Activated T-cell treated with anti-CD3 and anti-CD28 coated beads, Interleukin-2, amount 50 U/mL, for 1 hour (primary cell): ENCODE measurements around the gene PCDHGA3.
"Not testable (repeated sequence)": the region's sequence is repeated elsewhere in the genome, so short reads cannot be mapped to it uniquely, and the experiment has no call there.

Experiments used
- DNase-seq: peaks from one replicate; pipeline ENCODE4 v3.0.0-alpha.2; 2020

Gene PCDHGA3

DNA sequence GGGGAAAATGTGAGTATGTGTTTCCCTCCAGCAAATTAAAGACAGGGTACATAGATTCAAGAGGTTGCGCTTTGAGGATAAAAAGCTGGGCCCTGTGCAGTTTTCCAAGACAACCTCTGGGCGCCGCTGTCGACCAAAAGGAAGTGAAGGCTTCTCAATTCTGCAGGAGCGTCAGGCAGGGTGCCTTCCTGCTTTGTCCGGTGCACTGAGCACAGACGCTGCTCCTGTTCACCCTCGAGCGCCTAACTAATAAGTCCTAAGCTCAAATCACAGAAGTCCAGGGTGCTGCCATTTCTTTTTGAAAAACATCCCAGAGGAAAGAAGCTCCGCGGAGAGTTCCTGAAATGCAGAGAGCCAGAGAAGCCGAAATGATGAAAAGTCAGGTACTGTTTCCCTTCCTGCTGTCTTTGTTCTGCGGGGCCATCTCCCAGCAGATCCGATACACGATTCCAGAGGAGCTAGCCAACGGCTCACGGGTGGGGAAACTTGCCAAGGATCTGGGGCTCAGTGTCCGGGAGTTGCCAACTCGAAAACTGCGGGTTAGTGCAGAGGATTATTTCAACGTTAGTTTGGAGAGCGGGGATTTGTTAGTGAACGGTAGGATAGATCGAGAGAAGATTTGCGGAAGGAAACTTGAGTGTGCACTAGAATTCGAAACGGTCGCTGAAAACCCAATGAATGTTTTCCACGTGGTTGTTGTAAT, 6.4 kb downstream of the PCDHGA3 start, which contains the start of gene PCDHGB1:
Gene PCDHGB1 (plus strand): TSS at position 183 of the 703 bp plus-strand sequence. CDS start 162 bp downstream, at position 345.
- DNase-seq, result no peak

GRCh38 chr5:141351591-141351990, 8.0 kb downstream of the PCDHGA3 start:
- no peak for DNase-seq

DNA sequence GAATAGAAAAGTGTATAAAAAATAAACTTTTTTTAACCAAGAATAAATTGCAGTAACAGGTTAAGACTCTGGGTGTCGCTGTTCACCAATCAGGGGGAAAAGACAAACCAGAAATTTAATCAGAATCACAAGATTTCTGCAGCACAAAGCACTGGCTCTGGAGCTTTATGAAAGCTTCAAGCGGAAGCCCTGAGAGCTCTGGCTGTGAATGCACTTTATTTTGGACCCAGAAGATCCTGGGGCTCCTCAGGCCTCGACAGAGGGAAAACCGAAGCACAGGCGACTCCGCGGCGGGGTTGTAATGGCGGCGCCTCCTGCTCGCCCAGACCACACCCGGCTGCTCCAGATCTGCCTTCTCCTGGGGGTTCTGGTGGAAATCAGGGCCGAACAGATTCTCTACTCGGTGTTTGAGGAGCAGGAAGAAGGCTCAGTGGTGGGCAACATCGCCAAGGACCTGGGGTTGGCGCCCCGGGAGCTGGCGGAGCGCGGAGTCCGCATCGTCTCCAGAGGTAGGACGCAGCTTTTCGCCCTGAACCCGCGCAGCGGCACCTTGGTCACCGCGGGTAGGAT, 11.4 kb downstream of the PCDHGA3 start, which contains the start of gene PCDHGA4:
Gene PCDHGA4 (plus strand): TSS at position 122 of the 570 bp plus-strand sequence. CDS start 87 bp downstream, at position 209.
- DNase-seq, result no peak

DNA sequence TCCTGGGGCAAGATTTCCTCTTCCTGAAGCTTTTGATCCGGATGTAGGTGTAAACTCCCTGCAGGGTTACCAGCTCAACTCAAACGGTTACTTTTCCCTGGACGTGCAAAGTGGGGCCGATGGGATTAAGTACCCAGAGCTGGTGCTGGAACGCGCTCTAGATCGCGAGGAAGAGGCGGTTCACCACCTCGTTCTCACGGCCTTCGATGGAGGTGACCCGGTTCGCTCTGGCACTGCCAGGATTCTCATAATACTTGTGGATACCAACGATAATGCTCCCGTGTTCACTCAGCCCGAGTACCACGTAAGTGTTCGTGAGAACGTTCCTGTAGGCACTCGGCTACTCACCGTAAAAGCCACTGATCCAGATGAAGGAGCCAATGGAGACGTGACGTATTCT, 12.0 kb downstream of the PCDHGA3 start:
- DNase-seq, result no peak

DNA sequence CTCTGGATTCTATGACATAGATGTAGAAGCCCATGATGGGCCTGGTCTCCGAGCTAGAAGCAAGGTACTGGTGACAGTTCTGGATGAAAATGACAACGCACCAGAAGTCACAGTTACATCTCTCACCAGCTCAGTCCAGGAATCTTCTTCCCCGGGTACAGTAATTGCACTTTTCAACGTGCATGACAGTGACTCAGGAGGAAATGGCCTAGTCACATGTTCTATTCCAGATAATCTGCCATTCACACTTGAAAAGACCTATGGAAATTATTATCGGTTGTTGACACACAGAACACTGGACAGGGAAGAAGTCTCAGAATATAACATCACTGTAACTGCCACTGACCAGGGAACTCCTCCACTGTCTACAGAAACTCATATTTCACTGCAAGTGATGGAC, 12.5 kb downstream of the PCDHGA3 start:
- no peak for DNase-seq

DNA sequence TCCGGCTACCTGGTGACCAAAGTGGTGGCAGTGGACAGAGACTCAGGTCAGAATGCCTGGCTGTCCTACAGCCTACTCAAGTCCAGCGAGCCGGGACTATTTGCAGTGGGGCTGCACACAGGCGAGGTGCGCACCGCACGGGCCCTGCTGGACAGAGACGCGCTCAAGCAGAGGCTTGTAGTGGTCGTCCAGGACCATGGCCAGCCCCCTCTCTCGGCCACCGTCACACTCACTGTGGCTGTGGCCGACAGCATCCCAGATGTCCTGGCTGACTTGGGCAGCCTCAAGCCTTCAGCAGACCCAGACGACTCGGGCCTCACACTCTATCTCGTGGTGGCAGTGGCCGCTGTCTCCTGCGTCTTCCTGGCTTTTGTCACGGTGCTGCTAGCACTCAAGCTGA, 13.3 kb downstream of the PCDHGA3 start:
- no peak for DNase-seq

DNA sequence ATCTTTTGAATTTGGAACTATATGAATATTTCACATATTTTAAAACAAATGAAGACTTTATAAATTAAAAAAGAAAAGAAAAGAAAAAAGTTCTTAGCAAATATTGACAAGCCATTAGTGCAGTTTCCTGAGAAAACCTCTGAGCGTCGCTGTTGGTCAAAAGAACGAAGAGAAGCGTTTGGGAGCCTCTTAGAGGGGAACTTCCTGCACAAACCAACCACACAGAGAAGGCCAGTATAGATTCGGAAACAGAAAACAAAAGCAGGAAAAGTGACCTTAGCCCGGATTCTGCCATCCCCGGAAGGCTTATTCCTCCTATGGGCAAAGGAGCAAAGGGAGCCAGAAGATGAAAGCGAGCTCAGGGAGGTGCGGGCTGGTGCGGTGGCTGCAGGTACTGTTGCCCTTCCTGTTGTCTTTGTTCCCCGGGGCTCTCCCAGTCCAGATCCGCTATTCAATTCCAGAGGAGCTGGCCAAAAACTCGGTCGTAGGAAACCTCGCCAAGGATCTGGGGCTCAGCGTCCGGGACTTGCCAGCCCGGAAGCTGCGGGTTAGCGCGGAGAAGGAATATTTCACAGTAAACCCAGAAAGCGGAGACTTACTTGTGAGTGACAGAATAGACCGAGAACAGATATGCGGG, 16.3 kb downstream of the PCDHGA3 start, which contains the start of gene PCDHGB2:
Gene PCDHGB2 (plus strand): TSS at position 205 of the 637 bp plus-strand sequence. CDS start 142 bp downstream, at position 347.
- no peak for DNase-seq

GRCh38 chr5:141360685-141361084, 17.1 kb downstream of the PCDHGA3 start:
- DNase-seq, result no peak

GRCh38 chr5:141362719-141363118, 19.1 kb downstream of the PCDHGA3 start:
- DNase-seq, result no peak

DNA sequence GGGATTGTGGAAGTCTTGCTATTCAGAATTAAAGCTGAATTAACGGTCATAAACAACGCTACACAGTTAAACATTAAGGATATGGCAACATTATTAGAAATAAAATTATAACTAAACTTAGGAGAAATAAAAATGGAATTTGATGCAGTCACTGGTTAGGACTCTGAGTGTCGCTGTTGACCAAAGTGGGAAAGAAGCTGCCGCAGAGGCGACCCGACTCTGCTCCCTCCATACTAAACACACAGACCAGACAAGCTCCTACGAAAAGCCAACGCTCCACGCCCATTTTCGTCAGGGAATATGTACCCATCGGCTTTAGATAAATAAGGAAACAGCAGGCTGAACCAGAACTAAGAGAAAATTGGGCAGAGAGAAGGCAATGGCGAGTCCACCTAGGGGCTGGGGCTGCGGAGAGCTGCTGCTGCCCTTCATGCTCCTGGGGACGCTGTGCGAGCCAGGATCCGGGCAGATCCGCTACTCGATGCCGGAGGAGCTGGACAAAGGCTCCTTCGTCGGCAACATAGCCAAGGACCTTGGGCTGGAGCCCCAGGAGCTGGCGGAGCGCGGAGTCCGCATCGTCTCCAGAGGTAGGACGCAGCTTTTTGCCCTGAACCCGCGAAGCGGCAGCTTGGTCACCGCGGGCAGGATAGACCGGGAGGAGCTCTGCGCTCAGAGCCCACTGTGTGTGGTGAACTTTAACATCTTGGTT, 20.5 kb downstream of the PCDHGA3 start, which contains the start of gene PCDHGA5:
Gene PCDHGA5 (plus strand): TSS at position 211 of the 709 bp plus-strand sequence. CDS start 169 bp downstream, at position 380.
- no peak for DNase-seq

DNA sequence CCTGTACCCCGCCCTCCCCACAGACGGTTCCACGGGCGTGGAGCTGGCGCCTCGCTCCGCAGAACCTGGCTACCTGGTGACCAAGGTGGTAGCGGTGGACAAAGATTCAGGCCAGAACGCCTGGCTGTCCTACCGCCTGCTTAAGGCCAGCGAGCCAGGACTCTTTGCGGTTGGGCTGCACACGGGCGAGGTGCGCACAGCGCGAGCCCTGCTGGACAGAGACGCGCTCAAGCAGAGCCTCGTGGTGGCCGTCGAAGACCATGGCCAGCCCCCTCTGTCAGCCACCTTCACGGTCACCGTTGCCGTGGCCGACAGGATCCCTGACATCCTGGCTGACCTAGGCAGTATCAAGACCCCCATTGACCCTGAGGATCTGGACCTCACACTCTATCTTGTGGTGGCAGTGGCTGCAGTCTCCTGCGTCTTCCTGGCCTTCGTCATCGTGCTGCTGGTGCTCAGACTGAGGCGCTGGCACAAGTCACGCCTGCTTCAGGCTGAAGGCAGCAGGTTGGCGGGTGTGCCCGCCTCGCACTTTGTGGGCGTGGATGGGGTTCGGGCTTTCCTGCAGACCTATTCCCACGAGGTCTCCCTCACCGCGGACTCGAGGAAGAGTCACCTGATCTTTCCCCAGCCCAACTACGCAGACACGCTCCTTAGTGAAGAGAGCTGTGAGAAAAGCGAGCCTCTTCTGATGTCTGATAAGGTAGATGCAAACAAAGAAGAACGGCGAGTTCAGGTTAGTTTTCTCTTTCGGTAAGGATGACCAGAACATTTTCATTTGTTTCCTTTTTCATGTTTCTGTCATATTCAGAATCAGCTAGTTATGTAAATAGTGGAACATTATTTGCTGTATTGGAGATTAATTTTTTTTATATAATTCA, 22.6 kb downstream of the PCDHGA3 start:
- DNase-seq, result no peak

DNA sequence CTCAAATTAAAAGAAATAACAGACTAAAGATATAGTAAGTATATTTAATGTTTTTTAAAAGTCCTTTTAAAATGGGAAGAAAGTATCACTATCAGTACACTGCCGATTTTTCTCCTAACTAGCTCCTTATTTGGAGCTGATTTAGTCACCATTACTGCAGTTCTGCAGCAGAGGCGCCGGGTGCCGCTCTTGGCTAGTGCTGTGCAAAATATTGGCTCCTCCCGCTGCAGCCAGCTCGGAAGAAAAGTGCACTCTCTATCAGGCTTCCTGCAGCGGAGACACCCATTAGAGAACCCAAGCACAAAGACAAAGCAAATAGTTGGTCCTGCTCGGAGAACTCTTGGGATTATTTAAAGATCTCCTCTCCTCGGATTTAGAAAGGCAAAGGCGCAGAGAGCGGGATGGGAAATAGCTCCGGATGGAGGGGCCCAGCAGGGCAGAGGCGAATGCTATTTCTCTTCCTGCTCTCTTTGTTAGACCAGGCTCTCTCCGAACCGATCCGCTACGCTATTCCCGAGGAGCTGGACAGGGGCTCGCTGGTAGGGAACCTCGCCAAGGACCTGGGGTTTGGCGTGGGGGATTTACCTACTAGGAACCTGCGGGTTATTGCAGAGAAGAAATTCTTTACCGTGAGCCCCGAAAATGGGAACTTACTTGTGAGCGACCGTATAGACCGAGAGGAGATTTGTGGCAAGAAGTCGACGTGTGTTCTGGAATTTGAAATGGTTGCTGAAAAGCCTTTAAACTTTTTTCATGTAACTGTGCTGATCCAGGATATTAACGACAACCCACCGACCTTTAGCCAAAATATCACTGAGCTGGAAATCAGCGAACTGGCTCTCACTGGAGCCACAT, 26.6 kb downstream of the PCDHGA3 start, which contains the start of gene PCDHGB3:
Gene PCDHGB3 (plus strand): TSS at position 249 of the 855 bp plus-strand sequence. CDS start 153 bp downstream, at position 402.
- no peak for DNase-seq

DNA sequence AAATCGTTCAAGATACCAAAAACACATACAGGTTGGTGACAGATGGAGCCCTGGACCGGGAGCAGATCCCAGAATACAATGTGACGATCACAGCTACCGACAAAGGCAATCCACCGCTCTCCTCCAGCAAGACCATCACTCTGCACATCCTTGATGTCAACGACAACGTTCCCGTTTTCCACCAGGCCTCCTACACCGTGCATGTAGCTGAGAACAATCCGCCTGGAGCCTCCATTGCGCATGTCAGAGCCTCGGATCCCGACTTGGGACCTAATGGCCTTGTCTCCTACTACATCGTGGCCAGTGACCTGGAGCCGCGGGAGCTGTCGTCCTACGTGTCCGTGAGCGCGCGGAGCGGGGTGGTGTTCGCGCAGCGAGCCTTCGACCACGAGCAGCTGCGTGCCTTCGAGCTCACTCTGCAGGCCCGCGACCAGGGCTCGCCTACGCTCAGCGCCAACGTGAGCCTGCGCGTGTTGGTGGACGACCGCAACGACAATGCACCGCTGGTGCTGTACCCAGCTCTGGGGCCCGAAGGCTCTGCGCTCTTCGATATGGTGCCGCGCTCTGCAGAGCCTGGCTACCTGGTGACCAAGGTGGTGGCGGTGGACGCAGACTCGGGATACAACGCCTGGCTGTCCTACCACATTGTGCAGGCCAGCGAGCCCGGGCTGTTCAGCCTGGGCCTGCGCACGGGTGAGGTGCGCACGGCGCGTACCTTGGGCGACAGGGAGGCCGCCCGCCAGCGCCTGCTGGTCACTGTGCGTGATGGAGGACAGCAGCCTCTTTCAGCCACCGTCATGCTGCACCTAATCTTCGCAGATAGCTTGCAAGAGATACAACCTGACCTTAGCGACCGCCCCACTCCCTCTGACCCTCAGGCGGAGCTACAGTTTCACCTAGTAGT, 28.2 kb downstream of the PCDHGA3 start:
- DNase-seq, result no peak

- no peak for DNase-seq
These were observed 30.2 kb downstream of the PCDHGA3 start, which contains the start of gene PCDHGA6 for GRCh38 chr5:141373673-141374317. Gene PCDHGA6, plus strand, starts transcription at chr5:141373891. Its CDS starts 193 bp downstream, at chr5:141374084.

- no peak for DNase-seq
These were observed 31.0 kb downstream of the PCDHGA3 start for GRCh38 chr5:141374627-141375026.

DNA sequence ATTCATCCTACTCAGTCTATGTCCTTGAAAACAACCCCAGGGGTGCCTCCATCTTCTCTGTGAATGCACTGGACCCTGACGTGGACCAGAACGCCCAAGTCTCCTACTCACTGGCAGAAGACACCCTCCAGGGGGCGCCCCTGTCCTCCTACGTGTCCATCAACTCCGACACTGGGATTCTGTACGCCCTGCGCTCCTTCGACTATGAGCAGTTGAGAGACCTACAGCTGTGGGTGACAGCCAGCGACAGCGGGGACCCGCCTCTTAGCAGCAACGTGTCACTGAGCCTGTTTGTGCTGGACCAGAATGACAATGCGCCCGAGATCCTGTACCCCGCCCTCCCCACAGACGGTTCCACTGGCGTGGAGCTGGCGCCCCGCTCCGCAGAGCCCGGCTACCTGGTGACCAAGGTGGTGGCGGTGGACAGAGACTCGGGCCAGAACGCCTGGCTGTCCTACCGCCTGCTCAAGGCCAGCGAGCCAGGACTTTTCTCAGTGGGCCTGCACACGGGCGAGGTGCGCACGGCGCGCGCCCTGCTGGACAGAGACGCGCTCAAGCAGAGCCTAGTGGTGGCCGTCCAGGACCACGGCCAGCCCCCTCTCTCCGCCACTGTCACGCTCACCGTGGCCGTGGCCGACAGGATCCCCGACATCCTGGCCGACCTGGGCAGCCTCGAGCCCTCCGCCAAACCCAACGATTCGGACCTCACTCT, 32.0 kb downstream of the PCDHGA3 start:
- DNase-seq, result not testable (repeated sequence)

DNA sequence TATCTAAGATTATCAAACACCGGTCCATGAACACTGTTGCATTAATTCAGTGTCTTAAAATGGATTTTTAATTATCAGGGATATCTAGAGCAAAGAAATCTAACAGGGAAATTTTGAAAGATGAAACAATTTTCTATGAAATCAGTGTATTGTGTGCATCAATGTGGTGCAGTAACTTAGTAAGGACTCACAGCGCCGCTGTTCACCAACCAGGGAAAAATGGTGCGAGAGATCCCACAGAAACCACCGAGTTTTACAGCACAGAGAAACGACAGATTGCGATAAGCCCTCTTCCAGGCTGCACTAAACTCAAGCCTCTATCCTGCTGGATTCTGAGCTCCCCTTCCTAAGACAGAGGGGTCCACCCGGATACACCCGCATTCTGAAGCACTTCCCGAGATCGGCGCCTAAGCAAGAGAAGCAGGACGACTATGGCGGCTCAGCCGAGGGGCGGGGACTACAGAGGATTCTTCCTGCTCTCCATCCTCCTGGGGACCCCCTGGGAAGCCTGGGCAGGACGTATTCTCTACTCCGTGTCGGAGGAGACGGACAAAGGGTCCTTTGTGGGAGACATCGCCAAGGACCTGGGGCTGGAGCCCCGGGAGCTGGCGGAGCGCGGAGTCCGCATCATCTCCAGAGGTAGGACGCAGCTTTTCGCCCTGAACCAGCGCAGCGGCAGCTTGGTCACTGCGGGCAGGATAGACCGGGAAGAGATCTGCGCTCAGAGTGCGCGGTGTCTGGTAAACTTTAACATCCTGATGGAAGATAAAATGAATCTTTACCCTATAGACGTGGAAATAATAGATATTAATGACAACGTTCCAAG, 39.1 kb downstream of the PCDHGA3 start, which contains the start of gene PCDHGA7:
Gene PCDHGA7 (plus strand): TSS at position 274 of the 826 bp plus-strand sequence. CDS start 158 bp downstream, at position 432.
- no peak for DNase-seq
